A549 treated with DMSO at 1 μM for 4 hours (cell line): ENCODE results near the gene PRSS38. TPM values are rescaled to one million over a fixed set of nuclear protein-coding genes. Genes with fewer than 3 reads are reported as not detected.

ENCODE experiments used
- total RNA-seq: library from RNA; stranded (reverse); fragments of 200-300 nt; extraction: Qiagen RNA extraction; gene quantifications from 5 replicates; pipeline ENCODE4 v1.2.3, GENCODE V29; 2022; ENCODE audit warnings: low read depth

PRSS38 gene
- total RNA-seq = not detected in 5 replicates

GRCh38 chr1:227815468-227816409 lies at the start of gene PRSS38:
TSS of gene PRSS38 (plus strand) at chr1:227815675. CDS start at chr1:227815717, 42 bp downstream.

Other genes with a start within 250 kb of the PRSS38 start
- 25.4 to 30.5 TPM (median 29.2 TPM) in 5 replicates for gene JMJD4, start 80.4 kb upstream of the PRSS38 start, total RNA-seq
- gene SNAP47, start 80.2 kb upstream of the PRSS38 start, total RNA-seq = 26.8 to 32.3 TPM (median 29.8 TPM) in 5 replicates
- 6.6 to 8.9 TPM (median 8.0 TPM) in 5 replicates for gene WNT9A, start 132.3 kb downstream of the PRSS38 start, total RNA-seq
- 0.02 to 0.05 TPM in 2 of 5 replicates, not detected in the others for gene WNT3A, start 191.3 kb downstream of the PRSS38 start, total RNA-seq